Measurements from ENCODE around the gene FLII.

The FLII gene

DNA sequence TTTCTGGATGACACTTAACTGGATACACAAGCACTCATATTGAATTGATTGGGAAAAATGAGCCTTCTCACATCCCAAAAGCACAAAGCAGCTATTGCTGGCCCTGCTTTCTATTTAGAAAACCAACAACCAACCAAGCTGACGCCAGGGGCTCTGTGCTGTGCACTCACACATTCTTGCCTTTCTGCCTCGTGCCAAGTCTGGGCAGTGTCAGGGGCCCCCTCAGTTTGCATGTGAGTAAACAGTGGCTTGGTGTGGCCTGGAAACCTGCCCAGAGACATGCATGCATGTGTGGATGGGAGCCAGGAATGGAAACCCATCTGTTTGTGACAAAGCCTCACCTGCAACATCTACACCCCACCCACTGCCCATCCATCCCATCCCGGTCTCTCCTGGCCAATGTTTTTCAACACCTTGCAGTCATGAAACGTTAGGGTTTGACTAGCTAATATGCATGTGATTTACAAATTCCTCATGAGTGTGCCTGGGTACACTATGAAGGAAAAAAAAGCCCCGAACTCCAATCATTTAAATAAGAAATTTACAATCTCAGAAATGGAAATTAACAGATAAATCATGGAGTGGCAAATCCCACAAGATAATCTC is 22.3 kb upstream of the FLII start:
- no peak overlapping the region for H3K4me3 ChIP-seq (ENCODE audit: low read depth, low read length)
- no peak for DNase-seq (ENCODE audit: low read depth)
- TF ChIP-seq, protein P1, sequence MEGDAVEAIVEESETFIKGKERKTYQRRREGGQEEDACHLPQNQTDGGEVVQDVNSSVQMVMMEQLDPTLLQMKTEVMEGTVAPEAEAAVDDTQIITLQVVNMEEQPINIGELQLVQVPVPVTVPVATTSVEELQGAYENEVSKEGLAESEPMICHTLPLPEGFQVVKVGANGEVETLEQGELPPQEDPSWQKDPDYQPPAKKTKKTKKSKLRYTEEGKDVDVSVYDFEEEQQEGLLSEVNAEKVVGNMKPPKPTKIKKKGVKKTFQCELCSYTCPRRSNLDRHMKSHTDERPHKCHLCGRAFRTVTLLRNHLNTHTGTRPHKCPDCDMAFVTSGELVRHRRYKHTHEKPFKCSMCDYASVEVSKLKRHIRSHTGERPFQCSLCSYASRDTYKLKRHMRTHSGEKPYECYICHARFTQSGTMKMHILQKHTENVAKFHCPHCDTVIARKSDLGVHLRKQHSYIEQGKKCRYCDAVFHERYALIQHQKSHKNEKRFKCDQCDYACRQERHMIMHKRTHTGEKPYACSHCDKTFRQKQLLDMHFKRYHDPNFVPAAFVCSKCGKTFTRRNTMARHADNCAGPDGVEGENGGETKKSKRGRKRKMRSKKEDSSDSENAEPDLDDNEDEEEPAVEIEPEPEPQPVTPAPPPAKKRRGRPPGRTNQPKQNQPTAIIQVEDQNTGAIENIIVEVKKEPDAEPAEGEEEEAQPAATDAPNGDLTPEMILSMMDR (IDR thresholded peaks at IDR 0.05; ENCODE audit: insufficient read depth, low read depth, low read length, missing control alignments): no peak

- no peak for DNase-seq (ENCODE audit: low read depth)
- TF ChIP-seq, protein P1 (IDR thresholded peaks at IDR 0.05; ENCODE audit: insufficient read depth, low read depth, low read length, missing control alignments): no peak
- no peak overlapping the region for H3K4me3 ChIP-seq (ENCODE audit: low read depth, low read length)
Observed at GRCh38 chr17:18280249-18280648, 21.7 kb upstream of the FLII start.

GRCh38 chr17:18278867-18279266 is 20.3 kb upstream of the FLII start:
- TF ChIP-seq, protein P1 (IDR thresholded peaks at IDR 0.05; ENCODE audit: insufficient read depth, low read depth, low read length, missing control alignments): no peak
- H3K4me3 ChIP-seq (ENCODE audit: low read depth, low read length): no peak overlapping the region
- no peak for DNase-seq (ENCODE audit: low read depth)

GRCh38 chr17:18277076-18277475 is 18.5 kb upstream of the FLII start:
- TF ChIP-seq, protein P1 (IDR thresholded peaks at IDR 0.05; ENCODE audit: insufficient read depth, low read depth, low read length, missing control alignments): no peak
- no peak overlapping the region for H3K4me3 ChIP-seq (ENCODE audit: low read depth, low read length)
- DNase-seq (ENCODE audit: low read depth): no peak

DNA sequence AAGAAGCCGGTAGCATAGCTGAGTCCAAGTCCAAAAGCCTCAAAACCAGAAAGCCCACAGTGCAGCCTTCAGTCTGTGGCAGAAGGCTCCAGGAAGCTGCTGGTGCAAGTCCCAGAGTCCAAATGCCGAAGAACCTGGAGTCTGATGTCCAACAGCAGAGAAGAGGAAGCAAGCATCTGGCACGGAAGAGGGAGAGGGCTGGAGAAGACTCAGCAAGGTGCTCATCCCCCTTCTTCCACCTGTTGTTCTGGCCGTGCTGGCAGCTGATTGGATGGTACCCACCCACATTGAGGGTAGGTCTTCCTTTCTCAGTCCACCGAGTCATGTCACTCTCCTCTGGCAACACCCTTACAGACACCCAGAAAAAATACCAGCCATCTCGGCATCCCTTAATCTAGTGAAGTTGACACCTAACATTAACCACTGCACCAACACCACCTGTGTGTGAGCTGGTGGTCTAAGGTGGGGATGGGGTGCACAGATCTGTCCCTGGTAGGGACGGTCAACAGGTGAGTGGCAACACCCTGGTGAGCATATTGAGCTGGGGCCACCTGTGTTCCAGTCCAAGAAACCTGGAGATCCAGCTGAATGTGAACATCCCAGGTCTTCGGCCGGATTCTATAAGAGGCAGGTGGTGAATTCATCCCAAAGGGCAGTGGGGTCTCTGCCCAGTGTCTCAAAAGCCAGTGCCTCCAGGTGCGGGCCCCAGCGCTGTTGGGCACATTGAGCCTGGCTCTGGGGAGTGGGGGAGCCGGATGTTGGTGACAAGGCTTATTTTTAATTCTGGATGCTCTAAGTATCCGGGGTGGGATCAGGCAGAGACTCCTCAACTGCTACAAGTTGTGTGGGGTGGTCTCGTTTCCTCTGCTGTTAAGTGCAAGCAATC is 11.8 kb upstream of the FLII start:
- H3K4me3 ChIP-seq (ENCODE audit: low read depth, low read length): no peak overlapping the region
- TF ChIP-seq, protein P1 (IDR thresholded peaks at IDR 0.05; ENCODE audit: insufficient read depth, low read depth, low read length, missing control alignments): no peak
- DNase-seq (ENCODE audit: low read depth): no peak

DNA sequence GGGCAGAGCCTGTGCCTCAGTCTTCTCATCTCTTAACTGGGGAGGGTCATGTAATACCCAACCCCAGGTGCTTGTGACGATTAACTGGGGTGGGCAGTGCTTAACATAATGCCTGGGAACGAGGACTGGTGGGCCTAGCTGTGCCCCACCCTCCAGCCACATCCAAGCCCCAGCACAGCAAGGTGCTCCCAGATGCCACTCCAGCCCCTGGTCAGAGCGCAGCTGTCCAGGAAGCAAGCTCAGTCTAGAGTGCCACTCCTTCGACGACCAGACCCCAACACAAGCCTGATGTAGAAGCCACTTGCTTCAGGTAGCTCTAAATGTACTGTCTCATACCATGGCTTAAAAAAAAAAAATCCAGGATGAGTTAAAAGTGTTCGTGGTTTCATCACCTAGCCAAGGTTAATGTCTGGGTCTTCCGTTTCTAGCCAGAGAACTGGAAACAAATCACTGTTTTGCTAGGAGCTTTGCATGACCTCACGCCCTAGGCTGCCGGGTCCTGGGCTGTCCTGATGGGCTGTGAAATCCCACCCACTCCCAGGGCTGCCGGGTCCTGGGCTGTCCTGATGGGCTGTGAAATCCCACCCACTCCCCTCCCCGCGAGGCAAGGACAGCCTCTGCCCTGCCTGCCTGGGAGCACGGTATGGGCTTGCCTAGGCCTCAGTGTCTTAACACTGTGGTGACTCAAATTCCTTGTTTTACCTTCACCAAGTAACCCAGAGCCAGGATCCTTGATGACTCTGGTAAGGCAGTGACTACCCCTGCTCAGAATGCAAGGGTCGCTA is 9.6 kb upstream of the FLII start:
- TF ChIP-seq, protein P1 (IDR thresholded peaks at IDR 0.05; ENCODE audit: insufficient read depth, low read depth, low read length, missing control alignments): no peak

More for the DNA sequence above, 9.6 kb upstream of the FLII start:
- H3K4me3 ChIP-seq (ENCODE audit: low read depth, low read length): no peak overlapping the region
- no peak for DNase-seq (ENCODE audit: low read depth)
